GM12864 (cell line): ENCODE data around the gene MGRN1.

ENCODE experiments used
- DNase-seq: peaks from one replicate; pipeline ENCODE4 v3.0.0-alpha.2; 2011; ENCODE audit warnings: low read depth
- H3K4me3 ChIP-seq: 2 replicates; pipeline ENCODE4 v1.5.1; 2011; ENCODE audit warnings: mild to moderate bottlenecking, low read depth, low read length, control low read depth
- TF ChIP-seq, protein P1 (sequence below): IDR thresholded peaks from 2 replicates; pipeline ENCODE4 v1.5.1; 2011; ENCODE audit warnings: low read depth, mild to moderate bottlenecking, moderate library complexity, low read length, control low read depth, inconsistent platforms; ENCODE audit errors: missing control alignments

The MGRN1 gene

DNA sequence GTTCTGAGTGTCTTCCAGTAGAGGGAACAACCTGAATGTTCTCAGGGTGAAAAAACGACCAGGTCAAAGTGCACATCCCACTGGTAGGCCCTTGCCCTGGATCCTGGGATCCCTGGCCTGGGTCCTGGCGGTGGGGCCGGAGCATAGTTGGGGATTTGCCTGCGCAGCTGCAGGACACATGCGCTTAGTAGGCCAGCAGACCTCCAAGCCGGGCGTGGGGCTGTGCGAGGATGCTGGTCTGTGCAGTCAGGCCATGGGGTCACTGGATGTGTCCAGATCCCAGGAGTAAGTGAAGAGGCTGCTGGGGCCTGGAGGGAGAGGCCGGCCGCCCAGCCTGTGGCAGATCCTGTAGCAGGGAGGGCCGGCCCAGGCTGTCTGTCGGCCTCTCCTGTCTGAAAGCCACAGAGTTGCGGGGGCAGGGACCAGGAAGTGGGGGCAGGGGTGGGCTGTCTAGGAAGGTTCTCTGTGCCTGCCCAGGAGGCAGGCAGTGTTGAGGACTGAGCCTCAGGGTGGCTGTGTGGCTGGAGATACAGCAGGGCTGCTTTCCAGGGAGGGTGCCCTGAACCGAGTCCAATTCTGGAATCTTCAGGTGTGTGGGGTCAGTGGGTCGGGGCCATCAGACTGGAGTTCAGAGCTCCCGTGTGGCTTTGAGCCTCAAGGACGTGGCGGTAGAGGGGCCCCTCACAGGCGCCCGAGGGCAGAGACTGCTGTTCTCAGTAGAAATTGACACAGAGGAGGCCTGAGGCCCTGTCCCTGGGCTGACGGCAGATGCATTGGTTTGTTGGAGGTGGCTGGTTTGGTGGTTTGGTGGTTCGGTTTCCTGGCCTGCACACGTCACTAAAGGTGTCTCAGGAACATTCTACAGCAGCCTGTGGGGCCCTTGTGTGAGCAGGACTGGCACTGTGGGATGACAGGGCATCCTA lies 51.5 kb downstream of the MGRN1 start:
- no peak for DNase-seq
- no peak overlapping the region for H3K4me3 ChIP-seq
- TF ChIP-seq, protein P1, sequence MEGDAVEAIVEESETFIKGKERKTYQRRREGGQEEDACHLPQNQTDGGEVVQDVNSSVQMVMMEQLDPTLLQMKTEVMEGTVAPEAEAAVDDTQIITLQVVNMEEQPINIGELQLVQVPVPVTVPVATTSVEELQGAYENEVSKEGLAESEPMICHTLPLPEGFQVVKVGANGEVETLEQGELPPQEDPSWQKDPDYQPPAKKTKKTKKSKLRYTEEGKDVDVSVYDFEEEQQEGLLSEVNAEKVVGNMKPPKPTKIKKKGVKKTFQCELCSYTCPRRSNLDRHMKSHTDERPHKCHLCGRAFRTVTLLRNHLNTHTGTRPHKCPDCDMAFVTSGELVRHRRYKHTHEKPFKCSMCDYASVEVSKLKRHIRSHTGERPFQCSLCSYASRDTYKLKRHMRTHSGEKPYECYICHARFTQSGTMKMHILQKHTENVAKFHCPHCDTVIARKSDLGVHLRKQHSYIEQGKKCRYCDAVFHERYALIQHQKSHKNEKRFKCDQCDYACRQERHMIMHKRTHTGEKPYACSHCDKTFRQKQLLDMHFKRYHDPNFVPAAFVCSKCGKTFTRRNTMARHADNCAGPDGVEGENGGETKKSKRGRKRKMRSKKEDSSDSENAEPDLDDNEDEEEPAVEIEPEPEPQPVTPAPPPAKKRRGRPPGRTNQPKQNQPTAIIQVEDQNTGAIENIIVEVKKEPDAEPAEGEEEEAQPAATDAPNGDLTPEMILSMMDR = no peak

- TF ChIP-seq, protein P1 = no peak
- no peak overlapping the region for H3K4me3 ChIP-seq
- no peak for DNase-seq
Measured at GRCh38 chr16:4676831-4677230, 52.2 kb downstream of the MGRN1 start.

- no peak overlapping the region for H3K4me3 ChIP-seq
- TF ChIP-seq, protein P1 = no peak
- DNase-seq = no peak
Measured at GRCh38 chr16:4677390-4677789, 52.8 kb downstream of the MGRN1 start.

DNA sequence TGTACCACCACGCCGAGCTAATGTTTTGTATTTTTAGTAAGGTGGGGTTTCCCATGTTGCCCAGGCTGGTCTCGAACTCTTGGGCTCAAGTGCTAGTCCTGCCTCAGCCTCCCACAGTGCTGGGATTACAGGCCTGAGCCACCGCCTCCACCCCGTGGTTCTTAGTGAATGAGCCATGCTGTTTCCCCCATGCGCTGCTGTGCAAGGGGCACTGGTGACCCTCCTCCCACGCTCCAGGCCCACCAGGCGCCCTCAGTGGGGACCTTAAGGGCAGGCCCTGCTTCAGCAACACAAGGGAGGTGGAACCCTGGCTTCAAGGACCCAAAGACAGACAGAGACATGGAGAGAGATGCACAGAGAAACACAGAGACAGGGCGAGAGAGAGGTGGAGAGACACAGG lies 53.4 kb downstream of the MGRN1 start:
- H3K4me3 ChIP-seq = no peak overlapping the region
- TF ChIP-seq, protein P1 = no peak
- DNase-seq = no peak

DNA sequence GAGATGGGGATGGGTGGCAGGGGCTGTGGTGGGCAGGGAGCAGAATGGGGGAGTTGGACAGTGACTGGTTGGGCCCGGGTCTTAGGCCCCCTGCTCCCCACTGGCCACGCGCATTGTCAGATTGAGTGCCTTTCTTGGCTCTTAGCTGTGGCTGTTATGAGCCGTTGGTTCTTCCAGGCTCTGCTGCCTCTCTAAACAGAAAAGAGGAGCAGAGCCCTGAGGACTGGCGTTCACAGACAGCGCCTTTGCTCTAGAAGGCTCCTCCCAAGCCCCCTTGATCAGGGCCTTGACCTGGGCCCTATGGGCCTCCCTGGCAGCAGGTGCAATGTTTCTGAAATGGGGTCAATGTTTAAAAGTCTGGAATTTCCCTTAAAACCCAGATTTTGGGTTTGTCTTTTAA lies 54.0 kb downstream of the MGRN1 start:
- no peak overlapping the region for H3K4me3 ChIP-seq
- DNase-seq = no peak
- TF ChIP-seq, protein P1 = no peak

- TF ChIP-seq, protein P1 = no peak
- DNase-seq = no peak
- H3K4me3 ChIP-seq = no peak overlapping the region
Measured at GRCh38 chr16:4679156-4679849, 54.7 kb downstream of the MGRN1 start.
